ENCODE measurements around the gene SH3RF1. TPM values are rescaled to one million over a fixed set of nuclear protein-coding genes. Genes with fewer than 3 reads are reported as not detected.

The SH3RF1 gene
- total and polyA plus RNA-seq, 2 experiments from 2014 or later = 7.8 to 12.4 TPM

DNA sequence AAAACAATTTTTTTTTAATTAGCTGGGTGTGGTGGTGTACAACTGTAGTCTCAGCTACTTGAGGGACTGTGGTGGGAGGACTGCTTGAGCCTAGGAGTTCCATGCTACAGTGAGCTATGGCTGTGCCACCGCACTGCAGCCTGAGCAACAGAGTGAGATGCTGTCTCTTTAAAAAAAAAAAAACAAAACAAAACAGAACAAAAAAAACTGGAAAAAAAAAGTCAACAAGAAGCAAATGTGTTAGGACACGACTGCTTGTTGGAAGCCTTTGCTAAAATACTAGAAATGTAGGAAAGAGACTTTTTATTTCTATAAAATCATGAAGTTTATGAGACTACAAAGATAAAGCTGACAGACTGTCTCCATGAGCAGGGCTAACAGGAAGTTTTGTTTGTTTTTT, 87.2 kb downstream of the SH3RF1 start (continued):
- no peak for TF ChIP-seq ZNF462 (CRISPR knock-in tag; IDR thresholded peaks at IDR 0.05)
- TF ChIP-seq, protein P1, sequence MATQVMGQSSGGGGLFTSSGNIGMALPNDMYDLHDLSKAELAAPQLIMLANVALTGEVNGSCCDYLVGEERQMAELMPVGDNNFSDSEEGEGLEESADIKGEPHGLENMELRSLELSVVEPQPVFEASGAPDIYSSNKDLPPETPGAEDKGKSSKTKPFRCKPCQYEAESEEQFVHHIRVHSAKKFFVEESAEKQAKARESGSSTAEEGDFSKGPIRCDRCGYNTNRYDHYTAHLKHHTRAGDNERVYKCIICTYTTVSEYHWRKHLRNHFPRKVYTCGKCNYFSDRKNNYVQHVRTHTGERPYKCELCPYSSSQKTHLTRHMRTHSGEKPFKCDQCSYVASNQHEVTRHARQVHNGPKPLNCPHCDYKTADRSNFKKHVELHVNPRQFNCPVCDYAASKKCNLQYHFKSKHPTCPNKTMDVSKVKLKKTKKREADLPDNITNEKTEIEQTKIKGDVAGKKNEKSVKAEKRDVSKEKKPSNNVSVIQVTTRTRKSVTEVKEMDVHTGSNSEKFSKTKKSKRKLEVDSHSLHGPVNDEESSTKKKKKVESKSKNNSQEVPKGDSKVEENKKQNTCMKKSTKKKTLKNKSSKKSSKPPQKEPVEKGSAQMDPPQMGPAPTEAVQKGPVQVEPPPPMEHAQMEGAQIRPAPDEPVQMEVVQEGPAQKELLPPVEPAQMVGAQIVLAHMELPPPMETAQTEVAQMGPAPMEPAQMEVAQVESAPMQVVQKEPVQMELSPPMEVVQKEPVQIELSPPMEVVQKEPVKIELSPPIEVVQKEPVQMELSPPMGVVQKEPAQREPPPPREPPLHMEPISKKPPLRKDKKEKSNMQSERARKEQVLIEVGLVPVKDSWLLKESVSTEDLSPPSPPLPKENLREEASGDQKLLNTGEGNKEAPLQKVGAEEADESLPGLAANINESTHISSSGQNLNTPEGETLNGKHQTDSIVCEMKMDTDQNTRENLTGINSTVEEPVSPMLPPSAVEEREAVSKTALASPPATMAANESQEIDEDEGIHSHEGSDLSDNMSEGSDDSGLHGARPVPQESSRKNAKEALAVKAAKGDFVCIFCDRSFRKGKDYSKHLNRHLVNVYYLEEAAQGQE (IDR thresholded peaks at IDR 0.05; ENCODE audit: unreplicated experiment) = no peak

- H4K20me1 ChIP-seq (replicated peaks; ENCODE audit: insufficient read depth) = 0 out of 2 replicates have a peak, but pooled peaks cover 3% of the 10 kb centered on the region
- 0 out of 2 replicates have a peak overlapping the region, but pooled peaks have one; percentile 2 for H3K4me2 ChIP-seq
- Mint-ChIP-seq H3K27ac (0 out of 2 replicates have a peak overlapping the region, but pooled peaks have one; percentile 0), H3K9me3 (no peaks in the 10 kb centered on the region), H3K27me3 (ENCODE audit: insufficient read depth, low read depth, poor library complexity) (peaks cover 6% of the 10 kb centered on the region), H3K4me1 (peaks cover 27% of the 10 kb centered on the region), H3K4me3 (no peak overlapping the region), H3K36me3 (ENCODE audit: low read depth) (no peaks in the 10 kb centered on the region)
- H3K4me1 ChIP-seq (ENCODE audit: insufficient read depth) = 0 out of 2 replicates have a peak, but pooled peaks cover 14% of the 10 kb centered on the region
- H3F3A ChIP-seq (replicated peaks; ENCODE audit: low read depth) = no peaks in the 10 kb centered on the region
- ATAC-seq (no peak), DNase-seq (ENCODE audit: low spot score) (no peak)
- H3K79me2 ChIP-seq (replicated peaks; ENCODE audit: insufficient read depth) = peaks cover 38% of the 10 kb centered on the region
- H3K36me3 ChIP-seq (ENCODE audit: insufficient read depth) = no peaks in the 10 kb centered on the region
- no peak overlapping the region for H2AFZ ChIP-seq
- no peaks in the 10 kb centered on the region for H3K27me3 ChIP-seq (ENCODE audit: insufficient read depth)
- 0 out of 2 replicates have a peak overlapping the region, but pooled peaks have one; percentile 22 for H3K27ac ChIP-seq (ENCODE audit: low read depth)
- H3K4me3 ChIP-seq = no peak overlapping the region
- 0 out of 2 replicates have a peak, but pooled peaks cover 5% of the 10 kb centered on the region for H3K9me2 ChIP-seq (ENCODE audit: insufficient read depth)
- TF ChIP-seq ZNF462 (CRISPR knock-in tag; IDR thresholded peaks at IDR 0.05) (no peak), ZNF114 (CRISPR knock-in tag; IDR thresholded peaks at IDR 0.05) (no peak)
Measured at GRCh38 chr4:169179609-169180521, 90.9 kb downstream of the SH3RF1 start.

Measured in GM23338 (cell line).